ENCODE results near the gene RHAG. TPM values are rescaled to one million over a fixed set of nuclear protein-coding genes. Genes with fewer than 3 reads are reported as not detected.

The RHAG gene
- total and polyA plus RNA-seq, 4 experiments from 2014 or later = not detected

DNA sequence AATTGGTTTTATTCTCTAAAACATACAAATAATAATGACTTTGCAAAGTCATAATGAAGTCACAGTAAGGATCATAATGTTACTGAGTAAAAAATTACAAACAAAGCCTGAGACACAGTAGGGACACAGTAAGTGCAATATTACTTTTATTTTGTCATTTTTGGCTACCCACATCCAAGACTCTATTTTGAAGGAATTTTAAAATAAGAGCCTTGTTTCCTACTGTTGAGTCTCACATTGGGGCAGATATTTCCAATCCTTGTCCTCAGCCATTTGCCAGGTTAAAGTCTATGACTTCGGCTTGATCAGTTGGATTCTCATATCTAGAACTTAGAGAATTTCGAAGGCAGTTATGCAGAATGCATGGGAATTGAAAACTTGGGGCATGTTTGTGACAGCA is 10.8 kb upstream of the RHAG start:
- Histone ChIP-seq H3K27ac (ENCODE audit: low read depth, low read length) (no peak overlapping the region), H3K4me1 (ENCODE audit: insufficient read depth, low read length) (no peaks in the 10 kb centered on the region), H3K4me3 (ENCODE audit: low read length in 2 of 2) (no peak overlapping the region), H3K36me3 (ENCODE audit: insufficient read depth, low read length) (no peaks in the 10 kb centered on the region), H3K27me3 (ENCODE audit: insufficient read depth, low read length) (no peaks in the 10 kb centered on the region), H3K9me3 (ENCODE audit: control insufficient read depth in 1 of 2, low read length in 2 of 2) (no peaks in the 10 kb centered on the region)
- no peak overlapping the region for H3K4me3 Mint-ChIP-seq
- no peaks in the 10 kb centered on the region for H3K36me3 Mint-ChIP-seq
- H3K9me3 Mint-ChIP-seq = peaks cover 0 to 2% (median 0%) of the 10 kb centered on the region in 8 donors
- intact Hi-C loops (cut with micrococcal nuclease) = no loop called here
- ChIA-PET POLR2A (ENCODE audit: partially characterized antibody) (no interaction called here), CTCF (ENCODE audit: partially characterized antibody) (no interaction called here)
- no peaks in the 10 kb centered on the region for H3K4me1 Mint-ChIP-seq
- no peaks in the 10 kb centered on the region for H3K27me3 Mint-ChIP-seq
- H3K27ac Mint-ChIP-seq = no peak overlapping the region
- no peak for DNase-seq

DNA sequence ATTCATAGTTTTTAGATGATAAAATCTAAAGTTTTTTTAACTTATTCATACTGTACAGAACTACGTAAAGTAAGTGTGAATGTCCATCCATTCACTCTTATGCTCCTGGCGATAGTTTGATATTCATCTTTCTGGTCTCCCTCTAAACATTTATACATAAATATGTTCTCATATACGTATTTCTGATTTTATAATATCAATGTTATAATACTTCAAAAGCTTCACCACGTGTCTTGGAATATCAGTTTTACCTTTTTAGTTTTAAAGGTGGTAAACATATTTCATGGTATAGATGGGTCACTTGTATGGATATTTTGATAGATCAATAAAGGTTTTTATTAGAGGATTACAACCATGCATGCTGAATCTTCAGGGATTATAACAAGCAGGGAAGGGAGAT is 10.3 kb upstream of the RHAG start:
- H3K36me3 Mint-ChIP-seq = no peaks in the 10 kb centered on the region
- peaks cover 0 to 2% (median 0%) of the 10 kb centered on the region in 8 donors for H3K9me3 Mint-ChIP-seq
- intact Hi-C loops (cut with micrococcal nuclease) = no loop called here
- no peak overlapping the region for H3K27ac ChIP-seq (ENCODE audit: low read depth, low read length)
- no peaks in the 10 kb centered on the region for H3K4me1 ChIP-seq (ENCODE audit: insufficient read depth, low read length)
- DNase-seq = no peak
- H3K4me3 Mint-ChIP-seq = no peak overlapping the region
- H3K36me3 ChIP-seq (ENCODE audit: insufficient read depth, low read length) = no peaks in the 10 kb centered on the region
- H3K27ac Mint-ChIP-seq = no peak overlapping the region
- no peaks in the 10 kb centered on the region for H3K4me1 Mint-ChIP-seq
- POLR2A ChIA-PET (ENCODE audit: partially characterized antibody) = no interaction called here
- CTCF ChIA-PET (ENCODE audit: partially characterized antibody) = no interaction called here
- H3K9me3 ChIP-seq (ENCODE audit: control insufficient read depth in 1 of 2, low read length in 2 of 2) = no peaks in the 10 kb centered on the region
- no peak overlapping the region for H3K4me3 ChIP-seq (ENCODE audit: low read length in 2 of 2)
- H3K27me3 Mint-ChIP-seq = no peaks in the 10 kb centered on the region
- H3K27me3 ChIP-seq (ENCODE audit: insufficient read depth, low read length) = no peaks in the 10 kb centered on the region

DNA sequence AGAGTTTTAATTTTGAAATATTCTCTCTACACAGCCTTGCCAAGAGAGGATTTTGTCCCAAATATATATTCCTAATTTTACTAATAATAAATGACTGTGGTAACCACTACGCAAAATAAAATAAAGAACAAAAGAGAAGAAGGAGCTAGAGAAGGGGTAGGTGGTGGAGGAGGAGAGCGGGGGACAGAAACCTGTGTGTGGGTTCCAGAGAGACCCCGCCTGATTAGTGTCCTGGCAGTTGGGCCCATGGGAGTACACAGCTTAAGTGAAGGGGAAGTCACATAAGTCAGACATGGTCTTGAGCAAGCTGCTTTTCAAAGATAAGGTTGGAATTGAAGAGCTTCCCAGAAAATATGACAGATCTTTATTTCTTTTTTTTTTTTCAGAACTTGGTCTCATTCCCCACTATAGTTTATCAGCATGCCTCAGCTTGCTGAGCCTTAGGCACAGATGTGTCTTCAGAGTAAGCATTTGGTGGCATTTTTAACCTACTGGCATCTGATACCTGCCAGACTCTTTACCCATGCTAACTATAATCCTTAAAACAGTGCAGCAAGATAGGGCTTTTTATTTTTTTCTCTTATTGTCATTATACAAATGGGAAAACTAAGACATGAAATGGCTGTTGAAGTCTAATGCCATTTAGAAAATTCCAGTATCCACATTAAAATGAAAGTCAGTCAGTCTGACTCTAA is 9.6 kb upstream of the RHAG start:
- Mint-ChIP-seq H3K27ac (no peak overlapping the region), H3K27me3 (no peaks in the 10 kb centered on the region), H3K9me3 (peaks cover 0 to 2% (median 0%) of the 10 kb centered on the region in 8 donors), H3K36me3 (no peaks in the 10 kb centered on the region), H3K4me1 (no peaks in the 10 kb centered on the region), H3K4me3 (no peak overlapping the region)
- no peaks in the 10 kb centered on the region for H3K4me1 ChIP-seq (ENCODE audit: insufficient read depth, low read length)
- no peaks in the 10 kb centered on the region for H3K9me3 ChIP-seq (ENCODE audit: control insufficient read depth in 1 of 2, low read length in 2 of 2)
- H3K4me3 ChIP-seq (ENCODE audit: low read length in 2 of 2) = no peak overlapping the region
- no peaks in the 10 kb centered on the region for H3K27me3 ChIP-seq (ENCODE audit: insufficient read depth, low read length)
- DNase-seq = no peak
- intact Hi-C loops (cut with micrococcal nuclease) = no loop called here
- H3K27ac ChIP-seq (ENCODE audit: low read depth, low read length) = no peak overlapping the region
- ChIA-PET POLR2A (ENCODE audit: partially characterized antibody) (no interaction called here), CTCF (ENCODE audit: partially characterized antibody) (no interaction called here)
- H3K36me3 ChIP-seq (ENCODE audit: insufficient read depth, low read length) = no peaks in the 10 kb centered on the region

DNA sequence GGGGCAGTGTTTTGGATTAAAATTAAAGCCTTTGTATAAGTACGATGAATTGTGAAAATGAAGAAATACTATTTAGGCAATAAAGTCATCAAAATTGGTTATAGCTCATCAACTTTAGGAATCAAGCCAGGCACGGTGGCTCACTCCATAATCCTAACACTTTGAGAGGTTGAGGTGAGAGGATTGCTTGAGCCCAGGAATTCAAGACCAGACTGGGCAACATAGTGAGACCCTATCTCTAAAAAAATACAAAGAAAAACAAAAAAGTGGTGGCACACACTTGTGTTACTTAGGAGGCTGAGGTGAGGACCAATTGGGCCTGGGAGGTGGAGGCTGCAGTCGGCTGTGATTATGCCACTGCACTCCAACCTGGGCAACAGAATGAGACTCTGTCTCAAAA is 8.5 kb upstream of the RHAG start:
- CTCF ChIA-PET (ENCODE audit: partially characterized antibody) = no interaction called here
- Mint-ChIP-seq H3K27me3 (no peaks in the 10 kb centered on the region), H3K9me3 (peaks cover 0 to 2% (median 0%) of the 10 kb centered on the region in 8 donors), H3K4me3 (no peak overlapping the region), H3K4me1 (no peaks in the 10 kb centered on the region), H3K27ac (no peak overlapping the region), H3K36me3 (no peaks in the 10 kb centered on the region)
- H3K27me3 ChIP-seq (ENCODE audit: insufficient read depth, low read length) = no peaks in the 10 kb centered on the region
- no peak overlapping the region for H3K27ac ChIP-seq (ENCODE audit: low read depth, low read length)
- H3K9me3 ChIP-seq (ENCODE audit: control insufficient read depth in 1 of 2, low read length in 2 of 2) = no peaks in the 10 kb centered on the region
- no peak for DNase-seq
- H3K4me3 ChIP-seq (ENCODE audit: low read length in 2 of 2) = no peak overlapping the region
- intact Hi-C loops (cut with micrococcal nuclease) = no loop called here
- no peaks in the 10 kb centered on the region for H3K4me1 ChIP-seq (ENCODE audit: insufficient read depth, low read length)
- POLR2A ChIA-PET (ENCODE audit: partially characterized antibody) = no interaction called here
- no peaks in the 10 kb centered on the region for H3K36me3 ChIP-seq (ENCODE audit: insufficient read depth, low read length)

DNA sequence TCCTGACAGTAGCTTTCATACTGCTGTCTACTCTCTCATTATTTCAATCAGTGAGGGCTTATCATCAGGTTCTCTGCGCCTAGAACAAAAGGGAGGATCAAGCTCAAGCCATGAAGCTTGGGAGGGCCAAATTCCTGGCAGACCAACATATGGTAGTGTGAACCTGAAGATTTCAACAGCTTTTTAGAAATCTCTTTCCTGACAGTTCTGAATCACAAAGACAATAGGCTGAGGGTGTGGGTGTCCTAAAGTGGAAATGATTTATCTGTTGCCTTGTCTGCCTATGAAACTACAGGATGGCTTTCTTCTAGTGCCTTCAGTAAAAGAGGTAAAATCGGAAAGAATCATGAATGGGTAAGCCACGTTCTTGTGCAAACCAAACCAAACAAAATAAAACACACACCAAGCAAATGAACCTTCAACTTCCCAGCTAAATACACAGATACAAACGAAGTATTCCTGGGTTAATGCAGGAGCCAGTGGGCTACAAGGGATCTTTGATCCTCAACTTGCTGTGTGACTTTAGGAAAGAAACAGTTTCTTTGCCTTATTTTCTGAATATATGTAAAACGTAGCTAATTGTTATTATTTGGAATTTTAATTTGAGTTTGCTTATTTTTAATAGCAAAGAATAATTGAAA is 2.7 kb upstream of the RHAG start:
- Mint-ChIP-seq H3K36me3 (no peaks in the 10 kb centered on the region), H3K9me3 (peaks cover 0 to 2% (median 0%) of the 10 kb centered on the region in 8 donors), H3K4me1 (no peaks in the 10 kb centered on the region), H3K27me3 (no peaks in the 10 kb centered on the region), H3K27ac (no peak overlapping the region), H3K4me3 (no peak overlapping the region)
- CTCF ChIA-PET (ENCODE audit: partially characterized antibody) = no interaction called here
- no peak overlapping the region for H3K4me3 ChIP-seq (ENCODE audit: low read length in 2 of 2)
- POLR2A ChIA-PET (ENCODE audit: partially characterized antibody) = no interaction called here
- H3K27ac ChIP-seq (ENCODE audit: low read depth, low read length) = no peak overlapping the region
- DNase-seq = no peak
- intact Hi-C loops (cut with micrococcal nuclease) = no loop called here
- no peaks in the 10 kb centered on the region for H3K9me3 ChIP-seq (ENCODE audit: control insufficient read depth in 1 of 2, low read length in 2 of 2)
- H3K36me3 ChIP-seq (ENCODE audit: insufficient read depth, low read length) = no peaks in the 10 kb centered on the region
- no peaks in the 10 kb centered on the region for H3K27me3 ChIP-seq (ENCODE audit: insufficient read depth, low read length)
- no peaks in the 10 kb centered on the region for H3K4me1 ChIP-seq (ENCODE audit: insufficient read depth, low read length)

DNA sequence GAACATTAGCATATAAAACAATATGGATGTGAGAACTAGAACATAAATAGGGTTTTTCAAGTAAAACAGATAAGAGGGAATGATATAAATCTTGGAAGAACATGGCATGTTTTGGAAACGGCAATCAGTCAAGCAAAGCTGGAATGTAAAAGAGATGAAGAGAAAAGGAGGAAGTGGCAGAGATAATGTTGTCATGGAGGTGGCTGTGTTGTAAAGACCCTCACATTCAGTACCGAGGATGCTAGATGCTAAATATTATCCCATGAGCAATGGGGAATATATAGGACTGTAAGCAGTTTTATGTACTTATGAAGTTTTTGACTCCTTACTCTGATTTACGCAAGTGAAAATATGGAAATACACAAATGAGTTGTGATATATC is 702 bp upstream of the RHAG start:
- no peaks in the 10 kb centered on the region for H3K27me3 ChIP-seq (ENCODE audit: insufficient read depth, low read length)
- Mint-ChIP-seq H3K36me3 (no peaks in the 10 kb centered on the region), H3K27me3 (no peaks in the 10 kb centered on the region), H3K4me3 (no peak overlapping the region), H3K27ac (no peak overlapping the region), H3K4me1 (no peaks in the 10 kb centered on the region), H3K9me3 (no peaks in the 10 kb centered on the region)
- no peak for DNase-seq
- intact Hi-C loops (cut with micrococcal nuclease) = no loop called here
- no peaks in the 10 kb centered on the region for H3K36me3 ChIP-seq (ENCODE audit: insufficient read depth, low read length)
- ChIA-PET POLR2A (ENCODE audit: partially characterized antibody) (no interaction called here), CTCF (ENCODE audit: partially characterized antibody) (no interaction called here)
- H3K27ac ChIP-seq (ENCODE audit: low read depth, low read length) = no peak overlapping the region
- no peak overlapping the region for H3K4me3 ChIP-seq (ENCODE audit: low read length in 2 of 2)
- H3K9me3 ChIP-seq (ENCODE audit: control insufficient read depth in 1 of 2, low read length in 2 of 2) = no peaks in the 10 kb centered on the region
- no peaks in the 10 kb centered on the region for H3K4me1 ChIP-seq (ENCODE audit: insufficient read depth, low read length)

DNA sequence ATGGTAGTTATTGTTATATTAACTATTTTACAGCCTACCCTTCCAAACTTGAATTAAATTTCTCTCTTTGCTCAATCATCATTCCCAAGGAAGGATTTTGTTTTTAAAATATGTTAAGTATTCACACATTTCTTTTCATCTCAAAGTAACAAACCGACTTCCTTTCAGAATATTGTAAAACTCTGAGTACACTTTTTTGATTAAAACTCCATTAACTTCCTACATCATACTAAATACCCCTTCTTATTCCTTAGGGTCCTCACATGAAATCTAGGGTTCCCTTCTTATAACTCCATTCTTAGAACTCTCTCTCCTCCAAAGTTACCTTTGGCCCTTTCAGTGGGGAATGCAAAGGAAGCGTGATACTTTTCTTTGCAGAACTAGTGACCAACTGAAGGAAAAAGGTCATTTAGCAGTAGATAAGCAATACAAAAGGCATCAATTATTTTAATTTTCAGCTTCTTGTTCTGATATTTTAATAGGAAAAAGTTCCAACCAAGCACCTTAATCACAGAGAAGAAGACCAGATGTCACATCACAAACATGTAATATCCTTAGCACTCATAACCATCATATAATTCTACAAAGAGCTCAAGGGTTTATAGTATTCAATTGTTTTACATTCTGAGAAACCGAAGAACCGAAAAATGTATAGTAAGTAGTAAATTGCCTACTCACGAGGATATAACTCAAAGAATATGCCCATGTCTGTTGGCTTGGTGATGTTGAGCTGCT is 494 bp downstream of the RHAG start:
- DNase-seq = no peak
- Mint-ChIP-seq H3K4me1 (no peaks in the 10 kb centered on the region), H3K27ac (no peak overlapping the region), H3K36me3 (no peaks in the 10 kb centered on the region), H3K27me3 (no peaks in the 10 kb centered on the region), H3K9me3 (no peaks in the 10 kb centered on the region), H3K4me3 (no peak overlapping the region)
- ChIA-PET POLR2A (ENCODE audit: partially characterized antibody) (no interaction called here), CTCF (ENCODE audit: partially characterized antibody) (no interaction called here)
- Histone ChIP-seq H3K27ac (ENCODE audit: low read depth, low read length) (no peak overlapping the region), H3K27me3 (ENCODE audit: insufficient read depth, low read length) (no peaks in the 10 kb centered on the region), H3K36me3 (ENCODE audit: insufficient read depth, low read length) (no peaks in the 10 kb centered on the region), H3K4me1 (ENCODE audit: insufficient read depth, low read length) (no peaks in the 10 kb centered on the region), H3K9me3 (ENCODE audit: control insufficient read depth in 1 of 2, low read length in 2 of 2) (no peaks in the 10 kb centered on the region), H3K4me3 (ENCODE audit: low read length in 2 of 2) (no peak overlapping the region)
- intact Hi-C loops (cut with micrococcal nuclease) = no loop called here
